Hepatocyte (in vitro differentiated cells): Measurements from ENCODE around the gene CBS. TPM values are rescaled to one million over a fixed set of nuclear protein-coding genes. Genes with fewer than 3 reads are reported as not detected.
A peak's percentile ranks its signal among the peaks of the same experiment; 100 is the strongest.
"Not testable (repeated sequence)": the region's sequence is repeated elsewhere in the genome, so short reads cannot be mapped to it uniquely, and the experiment has no call there.

Experiments used
- DNase-seq: peaks from one replicate; pipeline ENCODE4 v3.0.0-alpha.2; 2016; ENCODE audit warnings: low spot score
- H2AFZ ChIP-seq: fragments of 200-600 bp; sonication (generic); 2 replicates; pipeline ENCODE4 v1.6.0; 2016; ENCODE audit warnings: antibody characterized with exemption, mild to moderate bottlenecking
- H3K27ac ChIP-seq: fragments of 200-600 bp; sonication (generic); 2 replicates; pipeline ENCODE4 v1.5.1; 2016; ENCODE audit warnings: mild to moderate bottlenecking
- H3K27me3 ChIP-seq: fragments of 200-600 bp; sonication (generic); 2 replicates; pipeline ENCODE4 v1.6.1; 2016
- H3K36me3 ChIP-seq: fragments of 200-600 bp; sonication (generic); replicated peaks from 2 replicates; pipeline ENCODE4 v1.5.1; 2016; ENCODE audit warnings: low read depth; ENCODE audit not compliant: insufficient read depth
- H3K4me1 ChIP-seq: fragments of 200-600 bp; sonication (generic); 2 replicates; pipeline ENCODE4 v1.5.1; 2016; ENCODE audit warnings: mild to moderate bottlenecking, moderate library complexity; ENCODE audit not compliant: insufficient read depth
- H3K4me2 ChIP-seq: fragments of 200-600 bp; sonication (generic); 2 replicates; pipeline ENCODE4 v1.6.0; 2016
- H3K4me3 ChIP-seq: fragments of 200-600 bp; sonication (generic); 2 replicates; pipeline ENCODE4 v1.5.1; 2016; ENCODE audit warnings: mild to moderate bottlenecking
- H3K79me2 ChIP-seq: fragments of 200-600 bp; sonication (generic); 2 replicates; pipeline ENCODE4 v1.6.0; 2017; ENCODE audit warnings: mild to moderate bottlenecking
- H3K9me2 ChIP-seq: fragments of 200-600 bp; sonication (generic); replicated peaks from 2 replicates; pipeline ENCODE4 v1.6.0; 2017; ENCODE audit warnings: mild to moderate bottlenecking; ENCODE audit not compliant: insufficient read depth
- H3K9me3 ChIP-seq: fragments of 200-600 bp; sonication (generic); 2 replicates; pipeline ENCODE4 v1.5.1; 2016; ENCODE audit warnings: low read depth, mild to moderate bottlenecking
- H4K20me1 ChIP-seq: fragments of 200-600 bp; sonication (generic); 2 replicates; pipeline ENCODE4 v1.6.0; 2016; ENCODE audit warnings: mild to moderate bottlenecking; ENCODE audit not compliant: insufficient read depth, poor library complexity, severe bottlenecking
- WGBS: methylation state at CpG from one replicate; pipeline ENCODE4 v1.1.6; 2016; ENCODE audit warnings: low lambda C conversion rate; ENCODE audit errors: missing lambda C conversion rate; 5-methylcytosine and 5-hydroxymethylcytosine counted together
- polyA plus RNA-seq: library from polyadenylated mRNA; unstranded; fragments of >200 nt; fragmentation: Nextera tagmentation; extraction: Ambion mirVana; gene quantifications from 2 replicates; pipeline ENCODE4 v1.2.1, GENCODE V29; 2016
- total RNA-seq: library from RNA; depleted of rRNA; stranded (reverse); fragments of >200 nt; gene quantifications from 2 replicates; pipeline ENCODE4 v1.2.3, GENCODE V29; 2014

CBS gene
- 23.7 and 36.6 TPM in 2 replicates for total RNA-seq
- 35.8 and 40.6 TPM in 2 replicates for polyA plus RNA-seq

DNA sequence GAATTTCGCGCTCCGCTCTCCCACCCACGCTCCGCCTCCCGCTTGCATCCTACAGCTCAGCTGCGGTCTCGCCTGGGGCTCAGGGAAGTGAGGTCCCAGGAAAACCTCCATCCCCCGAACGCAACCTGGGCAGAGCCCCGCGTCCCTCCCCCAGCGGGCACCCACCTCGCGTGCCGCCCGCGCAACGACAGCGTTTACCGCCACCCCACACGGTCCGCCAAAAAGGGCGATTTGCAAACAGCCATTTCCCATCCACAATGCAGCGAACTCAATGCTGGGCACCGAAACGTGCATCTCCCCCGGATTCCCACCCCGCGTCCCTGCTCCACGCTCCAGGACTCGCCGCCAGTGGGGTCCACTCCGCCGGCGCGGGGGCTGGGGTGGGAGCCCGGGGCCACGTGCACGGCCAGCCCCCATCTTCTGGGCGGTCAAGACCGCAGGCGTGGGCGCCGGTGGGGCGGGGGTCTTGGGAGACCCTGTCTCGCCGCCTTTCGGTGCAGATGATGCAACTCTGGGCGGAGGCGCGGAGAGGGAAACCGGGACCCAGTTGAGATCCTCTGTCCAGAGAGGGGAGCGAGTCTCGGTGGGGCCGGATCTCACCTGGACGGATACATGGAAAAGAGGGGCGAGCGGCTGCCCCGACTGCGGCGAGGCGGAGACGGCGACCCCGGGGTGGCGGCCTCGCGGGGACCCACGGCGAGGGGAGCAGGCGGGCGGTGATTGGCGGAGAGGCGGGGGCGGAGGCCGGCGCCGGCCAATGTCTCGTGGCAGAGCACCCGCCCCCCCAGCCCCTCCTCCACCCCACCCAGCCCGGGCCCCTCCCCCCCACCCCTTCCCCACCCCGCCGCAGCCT, at the start of gene CBS:
Gene CBS, minus strand, starts transcription at position 666 of the 853 bp plus-strand sequence. CDS start 3,642 bp downstream, outside the sequence.
- not testable (repeated sequence) for H3K27ac ChIP-seq, H3K36me3 ChIP-seq, H4K20me1 ChIP-seq, H3K4me1 ChIP-seq, H3K9me3 ChIP-seq, DNase-seq, H3K27me3 ChIP-seq, H2AFZ ChIP-seq, H3K4me2 ChIP-seq, H3K4me3 ChIP-seq, H3K9me2 ChIP-seq, H3K79me2 ChIP-seq
- no CpG with 5 or more reads among the region's 84 CpGs for WGBS

GRCh38 chr21:43115956-43116355, 40.3 kb upstream of the CBS start:
- not testable (repeated sequence) for H3K4me1 ChIP-seq, H3K4me3 ChIP-seq, H4K20me1 ChIP-seq, H3K36me3 ChIP-seq, H3K9me2 ChIP-seq, H3K4me2 ChIP-seq, H3K27me3 ChIP-seq, H3K79me2 ChIP-seq, H2AFZ ChIP-seq, DNase-seq, H3K9me3 ChIP-seq, H3K27ac ChIP-seq
- no CpG with 5 or more reads among the region's 4 CpGs for WGBS

GRCh38 chr21:43114483-43114882, 38.8 kb upstream of the CBS start:
- not testable (repeated sequence) for H3K4me1 ChIP-seq, DNase-seq, H2AFZ ChIP-seq, H3K27ac ChIP-seq, H3K79me2 ChIP-seq, H3K27me3 ChIP-seq, H3K9me2 ChIP-seq, H4K20me1 ChIP-seq, H3K4me2 ChIP-seq, H3K9me3 ChIP-seq, H3K4me3 ChIP-seq, H3K36me3 ChIP-seq
- WGBS = no CpG with 5 or more reads among the region's 6 CpGs

- H3K27ac ChIP-seq, H3K9me3 ChIP-seq, H2AFZ ChIP-seq, H3K4me2 ChIP-seq, H3K4me3 ChIP-seq, H3K79me2 ChIP-seq, H3K36me3 ChIP-seq, H4K20me1 ChIP-seq, H3K9me2 ChIP-seq, H3K27me3 ChIP-seq, DNase-seq, H3K4me1 ChIP-seq: not testable (repeated sequence)
- no CpG with 5 or more reads among the region's 7 CpGs for WGBS
Measured at GRCh38 chr21:43109006-43109405, 33.4 kb upstream of the CBS start.

DNA sequence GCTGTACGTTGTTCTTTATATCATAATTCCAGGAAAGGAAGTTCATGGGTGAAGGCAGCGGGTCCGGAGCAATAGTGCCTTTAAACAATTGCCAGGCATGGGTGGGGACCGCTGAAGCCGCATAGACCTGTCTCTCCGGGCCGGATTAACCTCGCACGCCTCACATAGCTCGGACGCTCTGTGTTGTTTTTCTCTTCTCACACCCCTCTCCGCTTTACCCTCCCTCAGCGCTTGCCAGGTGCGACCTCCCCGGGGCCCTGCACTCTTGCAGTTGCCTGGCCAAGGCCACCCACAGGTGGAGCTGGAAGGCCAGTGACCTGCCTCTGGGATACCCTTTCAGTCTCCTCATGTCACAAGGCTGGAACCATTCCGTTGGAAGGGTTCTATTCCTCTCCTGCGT, 32.5 kb upstream of the CBS start:
- not testable (repeated sequence) for DNase-seq, H3K27ac ChIP-seq, H3K36me3 ChIP-seq, H3K27me3 ChIP-seq, H3K9me3 ChIP-seq, H3K9me2 ChIP-seq, H3K4me3 ChIP-seq, H3K4me1 ChIP-seq, H2AFZ ChIP-seq, H4K20me1 ChIP-seq, H3K4me2 ChIP-seq, H3K79me2 ChIP-seq
- no CpG with 5 or more reads among the region's 17 CpGs for WGBS

DNA sequence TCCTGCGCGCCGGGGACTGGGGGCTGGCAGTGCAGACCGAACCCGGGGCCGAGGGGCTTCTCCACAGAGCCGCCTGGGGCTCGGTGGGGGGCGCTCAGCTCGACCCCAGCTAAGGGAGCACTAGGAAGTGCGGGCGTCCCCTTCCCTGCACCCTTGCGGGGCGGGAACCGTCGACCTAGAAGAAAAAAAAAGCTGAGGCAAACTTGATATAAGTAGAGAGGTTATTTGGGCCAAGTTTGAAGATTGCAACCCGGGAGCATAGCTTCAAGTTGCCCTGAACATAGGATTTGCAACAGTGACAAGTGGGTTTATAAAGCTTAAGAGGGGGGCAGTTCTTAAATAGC, 32.1 kb upstream of the CBS start:
- not testable (repeated sequence) for DNase-seq, H4K20me1 ChIP-seq, H3K4me2 ChIP-seq, H3K27me3 ChIP-seq, H3K9me2 ChIP-seq, H3K79me2 ChIP-seq, H3K36me3 ChIP-seq, H3K27ac ChIP-seq, H3K4me1 ChIP-seq, H3K4me3 ChIP-seq, H2AFZ ChIP-seq, H3K9me3 ChIP-seq
- no CpG with 5 or more reads among the region's 17 CpGs for WGBS

DNA sequence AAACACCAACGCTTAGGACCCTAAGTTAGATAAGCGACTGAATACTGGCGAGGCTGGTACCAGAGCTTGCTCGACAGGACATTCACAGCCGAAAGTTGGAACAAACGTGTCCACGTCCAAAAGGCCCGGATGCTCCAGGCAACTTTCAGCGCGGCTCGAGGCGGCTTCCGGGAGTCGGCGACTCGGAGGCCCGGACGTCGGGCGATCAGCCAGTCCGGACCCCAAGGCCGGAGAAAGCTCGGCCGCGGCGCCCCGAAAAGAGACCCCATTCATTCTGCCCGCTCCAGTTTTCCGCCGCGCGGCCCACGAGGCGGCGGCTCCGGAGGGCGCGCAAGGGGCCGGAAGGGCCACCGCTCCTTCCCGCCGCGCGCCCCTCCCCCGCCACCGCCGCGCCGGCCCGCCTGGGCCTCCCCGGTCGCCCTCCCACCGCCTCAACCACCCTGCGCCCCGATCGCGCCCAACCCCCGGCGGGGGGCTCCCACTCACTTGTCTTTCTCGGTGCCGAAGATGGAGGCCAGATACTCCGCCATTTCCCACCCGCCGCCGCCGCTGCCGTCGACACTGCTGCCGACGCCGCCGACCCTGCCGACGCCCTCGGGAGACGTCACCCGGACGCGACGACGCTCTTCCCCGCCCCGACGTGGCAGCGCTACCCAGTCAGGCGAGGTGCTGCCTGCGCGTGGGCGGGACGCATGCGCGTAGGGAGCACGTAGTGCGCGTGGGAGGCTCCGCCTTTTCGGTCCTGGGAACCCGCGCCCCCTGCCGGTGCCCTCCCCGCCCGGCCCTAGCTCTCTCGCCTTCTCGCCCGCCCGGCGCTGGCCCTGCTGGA, 31.5 kb upstream of the CBS start, which contains the start of gene U2AF1:
Gene U2AF1, minus strand, starts transcription at position 606 of the 829 bp plus-strand sequence. Its CDS starts 76 bp downstream, at position 530.
- not testable (repeated sequence) for H3K4me2 ChIP-seq, H3K27me3 ChIP-seq, H3K79me2 ChIP-seq, H4K20me1 ChIP-seq, H3K4me1 ChIP-seq, H3K4me3 ChIP-seq, H3K9me2 ChIP-seq, H3K36me3 ChIP-seq, H2AFZ ChIP-seq, H3K9me3 ChIP-seq
- WGBS = under 1% methylated on average over 19 of the region's 107 CpGs
- H3K27ac ChIP-seq = peak within 1 kb of the TSS; percentile 81
- DNase-seq = peak; percentile 2

DNA sequence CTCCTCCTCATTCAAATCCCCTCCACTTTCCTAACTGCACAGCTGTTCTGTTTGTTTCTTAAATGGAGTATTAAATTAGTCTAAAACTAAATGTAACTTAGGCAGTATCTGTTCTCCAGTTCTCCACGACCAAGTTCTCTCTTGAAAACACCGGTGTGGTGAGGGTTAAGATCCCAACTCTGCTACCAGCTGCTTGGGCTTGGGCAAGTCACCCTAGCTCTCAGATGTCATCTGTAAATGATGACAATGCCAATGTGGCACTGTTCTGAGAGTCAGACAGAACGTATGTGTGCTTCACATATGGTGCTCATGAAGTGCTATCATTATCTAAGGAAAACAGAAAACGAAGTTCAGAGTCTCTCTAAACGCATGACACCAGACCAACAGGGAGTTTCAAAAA, 29.0 kb upstream of the CBS start:
- not testable (repeated sequence) for H3K36me3 ChIP-seq, H3K4me1 ChIP-seq, H3K27ac ChIP-seq, H3K4me3 ChIP-seq, DNase-seq, H4K20me1 ChIP-seq, H3K9me2 ChIP-seq, H2AFZ ChIP-seq, H3K4me2 ChIP-seq, H3K27me3 ChIP-seq, H3K9me3 ChIP-seq, H3K79me2 ChIP-seq
- 94% methylated on average over 2 of the region's 5 CpGs for WGBS

- not testable (repeated sequence) for H3K9me2 ChIP-seq, H3K27ac ChIP-seq, H3K4me3 ChIP-seq, H3K27me3 ChIP-seq, H3K79me2 ChIP-seq, H3K9me3 ChIP-seq, H4K20me1 ChIP-seq, H3K4me2 ChIP-seq, H3K4me1 ChIP-seq, H3K36me3 ChIP-seq, H2AFZ ChIP-seq, DNase-seq
- WGBS = no CpG with 5 or more reads among the region's 4 CpGs
Measured at GRCh38 chr21:43102281-43102680, 26.6 kb upstream of the CBS start.
